ENCODE results near the gene KCNQ5. TPM values are rescaled to one million over a fixed set of nuclear protein-coding genes. Genes with fewer than 3 reads are reported as not detected.
"Not testable (repeated sequence)": the region's sequence is repeated elsewhere in the genome, so short reads cannot be mapped to it uniquely, and the experiment has no call there.

The KCNQ5 gene
- total RNA-seq, 1 donor from 2014 or later = 10.1 TPM

DNA sequence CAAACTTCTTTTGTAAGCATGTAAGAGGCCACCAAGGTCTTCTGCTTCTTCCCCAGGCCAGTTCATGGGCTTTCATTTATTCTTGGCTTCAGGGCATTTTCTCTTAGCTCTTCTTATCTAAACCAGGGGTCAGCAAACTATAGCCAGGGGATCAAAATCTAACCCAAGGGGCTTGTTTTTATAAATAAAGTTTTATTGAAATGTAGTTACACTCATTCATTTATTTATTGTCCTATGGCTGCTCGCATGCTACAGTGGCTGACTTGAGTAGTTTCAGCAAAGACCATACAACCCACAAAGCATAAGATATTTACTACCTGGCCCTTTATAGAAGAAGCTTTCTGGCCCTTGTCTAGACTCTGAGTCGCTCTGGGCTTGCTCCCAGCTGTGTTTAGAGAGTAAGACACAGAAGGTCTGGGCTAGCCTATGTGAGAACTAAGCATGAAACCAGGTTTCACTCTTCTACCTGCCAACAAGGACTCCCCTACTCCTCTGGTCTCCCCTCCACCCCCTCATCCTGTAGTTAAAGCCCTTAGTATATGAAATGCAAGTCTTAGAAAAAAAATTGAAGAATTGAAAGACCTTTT, 560.2 kb downstream of the KCNQ5 start:
- no peaks in the 10 kb centered on the region for H3K27me3 Mint-ChIP-seq
- TF ChIP-seq, protein P1, sequence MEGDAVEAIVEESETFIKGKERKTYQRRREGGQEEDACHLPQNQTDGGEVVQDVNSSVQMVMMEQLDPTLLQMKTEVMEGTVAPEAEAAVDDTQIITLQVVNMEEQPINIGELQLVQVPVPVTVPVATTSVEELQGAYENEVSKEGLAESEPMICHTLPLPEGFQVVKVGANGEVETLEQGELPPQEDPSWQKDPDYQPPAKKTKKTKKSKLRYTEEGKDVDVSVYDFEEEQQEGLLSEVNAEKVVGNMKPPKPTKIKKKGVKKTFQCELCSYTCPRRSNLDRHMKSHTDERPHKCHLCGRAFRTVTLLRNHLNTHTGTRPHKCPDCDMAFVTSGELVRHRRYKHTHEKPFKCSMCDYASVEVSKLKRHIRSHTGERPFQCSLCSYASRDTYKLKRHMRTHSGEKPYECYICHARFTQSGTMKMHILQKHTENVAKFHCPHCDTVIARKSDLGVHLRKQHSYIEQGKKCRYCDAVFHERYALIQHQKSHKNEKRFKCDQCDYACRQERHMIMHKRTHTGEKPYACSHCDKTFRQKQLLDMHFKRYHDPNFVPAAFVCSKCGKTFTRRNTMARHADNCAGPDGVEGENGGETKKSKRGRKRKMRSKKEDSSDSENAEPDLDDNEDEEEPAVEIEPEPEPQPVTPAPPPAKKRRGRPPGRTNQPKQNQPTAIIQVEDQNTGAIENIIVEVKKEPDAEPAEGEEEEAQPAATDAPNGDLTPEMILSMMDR (IDR thresholded peaks at IDR 0.05) = no peak
- ChIA-PET POLR2A (no interaction called here), CTCF (interaction anchor here (0.9 to 2.6 kb wide), 2 partner anchors 565 to 770 kb away, joined by 3 to 17 read pairs; no protein-coding TSS in a partner anchor)
- H3K4me1 Mint-ChIP-seq = peaks cover 14% of the 10 kb centered on the region
- intact Hi-C loops (cut with micrococcal nuclease) = loop anchor here (5.0 kb wide), 1 partner anchor 130 kb away; no protein-coding TSS in a partner anchor
- H3K4me3 Mint-ChIP-seq = no peak overlapping the region
- H3K9me3 Mint-ChIP-seq = no peaks in the 10 kb centered on the region
- H3K36me3 Mint-ChIP-seq (ENCODE audit: low read depth) = no peaks in the 10 kb centered on the region
- DNase-seq = no peak
- H3K27ac Mint-ChIP-seq = no peak overlapping the region
- ATAC-seq (ENCODE audit: low read depth) = no peak

DNA sequence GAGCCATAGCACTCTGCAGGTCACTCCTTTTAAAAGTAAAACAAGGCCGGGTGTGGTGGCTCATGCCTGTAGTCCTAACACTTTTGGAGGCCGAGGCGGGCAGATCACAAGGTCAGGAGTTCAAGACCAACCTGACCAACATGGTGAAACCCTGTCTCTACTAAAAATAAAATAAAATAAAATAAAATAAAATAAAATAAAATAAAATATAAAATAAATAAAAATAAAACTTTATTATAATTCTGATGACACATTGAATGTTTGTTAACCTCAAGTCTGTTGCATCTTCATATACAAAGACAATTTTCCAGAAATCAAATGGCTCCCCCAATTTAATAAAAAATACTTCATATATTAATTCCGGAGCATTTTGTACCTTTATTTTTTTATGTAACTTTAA, 571.4 kb downstream of the KCNQ5 start:
- CTCF ChIA-PET; H3K27ac Mint-ChIP-seq; POLR2A ChIA-PET; H3K4me1 Mint-ChIP-seq; ATAC-seq (ENCODE audit: low read depth); DNase-seq; H3K9me3 Mint-ChIP-seq; H3K4me3 Mint-ChIP-seq; H3K27me3 Mint-ChIP-seq; intact Hi-C loops (cut with micrococcal nuclease): not testable (repeated sequence)
- peaks cover 16% of the 10 kb centered on the region for H3K36me3 Mint-ChIP-seq (ENCODE audit: low read depth)

DNA sequence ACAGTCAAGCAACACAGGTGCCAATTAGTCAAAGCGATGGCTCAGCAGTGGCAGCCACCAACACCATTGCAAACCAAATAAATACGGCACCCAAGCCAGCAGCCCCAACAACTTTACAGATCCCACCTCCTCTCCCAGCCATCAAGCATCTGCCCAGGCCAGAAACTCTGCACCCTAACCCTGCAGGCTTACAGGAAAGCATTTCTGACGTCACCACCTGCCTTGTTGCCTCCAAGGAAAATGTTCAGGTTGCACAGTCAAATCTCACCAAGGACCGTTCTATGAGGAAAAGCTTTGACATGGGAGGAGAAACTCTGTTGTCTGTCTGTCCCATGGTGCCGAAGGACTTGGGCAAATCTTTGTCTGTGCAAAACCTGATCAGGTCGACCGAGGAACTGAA, 572.9 kb downstream of the KCNQ5 start:
- Mint-ChIP-seq H3K4me1 (no peaks in the 10 kb centered on the region), H3K27ac (no peak overlapping the region), H3K9me3 (no peaks in the 10 kb centered on the region), H3K36me3 (ENCODE audit: low read depth) (peaks cover 16% of the 10 kb centered on the region), H3K27me3 (no peaks in the 10 kb centered on the region), H3K4me3 (no peak overlapping the region)
- TF ChIP-seq, protein P1 (IDR thresholded peaks at IDR 0.05) = no peak
- ChIA-PET POLR2A (interaction anchor here (0.5 kb wide), 1 partner anchor 10 kb away, joined by 5 read pairs; no protein-coding TSS in a partner anchor), CTCF (no interaction called here)
- DNase-seq = no peak
- no peak for ATAC-seq (ENCODE audit: low read depth)
- intact Hi-C loops (cut with micrococcal nuclease) = no loop called here

DNA sequence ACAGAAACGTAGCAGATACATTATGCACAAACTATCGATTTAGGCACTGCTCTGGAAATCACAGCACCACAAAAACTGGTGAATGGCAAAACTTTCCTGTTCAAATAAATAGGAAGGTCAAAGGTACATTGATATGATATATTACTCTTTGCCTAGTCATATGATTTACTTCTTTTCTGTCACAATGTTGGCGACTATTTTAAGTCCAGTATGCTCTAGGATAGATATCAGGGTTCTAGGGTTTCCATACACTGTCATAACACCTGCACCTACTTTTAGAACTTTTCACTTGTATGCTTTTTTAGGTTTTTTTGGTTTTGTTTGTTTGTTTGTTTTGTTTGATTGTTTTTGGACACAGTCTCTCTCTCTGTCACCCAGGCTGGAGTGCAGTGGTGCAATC, 578.4 kb downstream of the KCNQ5 start:
- POLR2A ChIA-PET = no interaction called here
- Mint-ChIP-seq H3K36me3 (ENCODE audit: low read depth) (peaks cover 3% of the 10 kb centered on the region), H3K9me3 (no peaks in the 10 kb centered on the region), H3K4me1 (no peaks in the 10 kb centered on the region), H3K27me3 (no peaks in the 10 kb centered on the region), H3K27ac (no peak overlapping the region), H3K4me3 (no peak overlapping the region)
- ATAC-seq (ENCODE audit: low read depth) (no peak), DNase-seq (no peak)
- CTCF ChIA-PET = no interaction called here
- TF ChIP-seq, protein P1 (IDR thresholded peaks at IDR 0.05) = no peak
- intact Hi-C loops (cut with micrococcal nuclease) = no loop called here

DNA sequence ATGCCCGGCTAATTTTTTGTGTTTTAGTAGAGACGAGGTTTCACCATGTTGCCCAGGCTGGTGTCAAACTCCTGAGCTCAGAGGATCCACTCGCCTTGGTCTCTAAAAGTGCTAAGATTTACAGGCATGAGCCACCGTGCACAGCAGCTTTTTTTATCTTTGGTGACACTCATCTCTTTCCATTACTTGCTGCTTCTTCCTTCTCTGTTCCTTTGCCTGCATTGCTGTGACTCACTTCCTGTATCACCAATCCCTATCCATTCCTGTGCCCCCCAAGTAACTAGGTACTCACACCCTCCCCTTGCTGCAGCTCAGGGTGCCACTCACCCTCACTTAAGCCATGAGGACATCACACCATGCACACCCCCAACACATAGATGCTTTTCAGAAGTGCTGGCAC, 578.9 kb downstream of the KCNQ5 start:
- no peaks in the 10 kb centered on the region for H3K36me3 Mint-ChIP-seq (ENCODE audit: low read depth)
- no peaks in the 10 kb centered on the region for H3K27me3 Mint-ChIP-seq
- H3K9me3 Mint-ChIP-seq = no peaks in the 10 kb centered on the region
- ChIA-PET CTCF (no interaction called here), POLR2A (no interaction called here)
- intact Hi-C loops (cut with micrococcal nuclease) = no loop called here
- DNase-seq (no peak), ATAC-seq (ENCODE audit: low read depth) (no peak)
- TF ChIP-seq, protein P1 (IDR thresholded peaks at IDR 0.05) = no peak
- H3K4me1 Mint-ChIP-seq = no peaks in the 10 kb centered on the region
- no peak overlapping the region for H3K27ac Mint-ChIP-seq
- no peak overlapping the region for H3K4me3 Mint-ChIP-seq

DNA sequence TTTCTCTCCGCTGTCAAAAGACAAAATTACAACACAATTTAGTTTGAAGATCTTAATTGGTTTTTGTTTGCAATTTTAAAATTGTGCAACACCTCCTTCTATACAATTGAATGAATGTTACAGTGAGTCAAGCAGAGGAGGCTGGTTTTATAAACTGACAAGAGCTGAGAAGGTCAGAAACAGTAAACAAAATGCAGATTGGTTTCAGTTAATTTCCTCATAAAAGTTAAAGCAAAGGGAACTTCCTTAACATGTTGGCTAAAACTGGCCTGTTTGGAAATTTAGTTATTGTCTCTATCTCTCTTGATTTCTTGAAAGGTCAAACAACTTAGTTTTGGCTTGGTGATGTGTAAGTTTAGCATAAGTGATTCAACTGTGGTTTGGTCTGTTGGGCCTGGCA, 581.2 kb downstream of the KCNQ5 start:
- intact Hi-C loops (cut with micrococcal nuclease) = no loop called here
- Mint-ChIP-seq H3K27ac (no peak overlapping the region), H3K27me3 (no peaks in the 10 kb centered on the region), H3K9me3 (no peaks in the 10 kb centered on the region), H3K36me3 (ENCODE audit: low read depth) (no peaks in the 10 kb centered on the region), H3K4me1 (no peaks in the 10 kb centered on the region), H3K4me3 (no peak overlapping the region)
- POLR2A ChIA-PET = interaction anchor here (0.7 kb wide), 1 partner anchor 11 kb away, joined by 4 read pairs; no protein-coding TSS in a partner anchor
- ATAC-seq (ENCODE audit: low read depth) (no peak), DNase-seq (no peak)
- TF ChIP-seq, protein P1 (IDR thresholded peaks at IDR 0.05) = no peak
- CTCF ChIA-PET = no interaction called here

Measured in activated B cell treated with CpG ODN at 0.5 μM for 24 hours (primary cell).